Vagina (tissue), 2 donors: ENCODE measurements around the gene COL6A1.

Source experiments
- CTCF ChIP-seq, 3 experiments: fragments of 450-650 bp in 2 of 3; fragments of 200-600 bp in 1 of 3; sonication (generic) in 1 of 3; IDR thresholded peaks; one replicate each; pipeline ENCODE4 v1.5.1; 2017 to 2019; ENCODE audit warnings: antibody characterized with exemption in 3 of 3, mild to moderate bottlenecking in 2 of 3, moderate library complexity in 2 of 3
- POLR2A ChIP-seq, 2 donors: fragments of 450-650 bp; IDR thresholded peaks; one replicate each; pipeline ENCODE4 v1.6.1; 2017; ENCODE audit warnings: antibody characterized with exemption in 2 of 2, mild to moderate bottlenecking in 2 of 2, moderate library complexity in 2 of 2

- no peak for TF ChIP-seq CTCF (IDR thresholded peaks at IDR 0.05)
- TF ChIP-seq POLR2A (IDR thresholded peaks at IDR 0.05), result no peak
These were observed 39.8 kb downstream of the COL6A1 start for GRCh38 chr21:46021398-46021797.
